K562 (cell line): ENCODE results near the gene SLC7A5. TPM values are rescaled to one million over a fixed set of nuclear protein-coding genes. Genes with fewer than 3 reads are reported as not detected.
A peak's percentile ranks its signal among the peaks of the same experiment; 100 is the strongest.

Source experiments
- ATF3 ChIP-seq, 2 experiments: fragments of 450-650 bp in 1 of 2; sonication (generic) in 1 of 2; formaldehyde crosslinking in 1 of 2; IDR thresholded peaks in 1 of 2; conservative IDR thresholded peaks in 1 of 2; 2 replicates each; pipeline versions ENCODE4 v1.6.1 to v1.8.1; 2016 to 2023; ENCODE audit warnings: mild to moderate bottlenecking in 2 of 2, moderate library complexity in 2 of 2, inconsistent platforms in 1 of 2, missing genetic modification reagents in 1 of 2
- CREB3L1 ChIP-seq: fragments of 450-650 bp; IDR thresholded peaks from 2 replicates; pipeline ENCODE4 v1.6.1; 2014; ENCODE audit warnings: low read depth, mild to moderate bottlenecking, moderate library complexity, borderline replicate concordance
- DLX4 ChIP-seq: fragments of 250-450 bp; sonication (Bioruptor Pico); IDR thresholded peaks from 2 replicates; pipeline ENCODE4 v1.6.1; 2021; ENCODE audit warnings: mild to moderate bottlenecking
- EGR1 ChIP-seq: fragments of 450-650 bp; conservative IDR thresholded peaks from 2 replicates; pipeline ENCODE4 v1.6.1; 2017; ENCODE audit warnings: mild to moderate bottlenecking
- ERF ChIP-seq: fragments of 450-650 bp; formaldehyde crosslinking; IDR thresholded peaks from 2 replicates; pipeline ENCODE4 v1.4.0; 2020; ENCODE audit warnings: mild to moderate bottlenecking, mixed read lengths
- FOSL1 ChIP-seq: fragments of 200-800 bp; sonication (Bioruptor generic); conservative IDR thresholded peaks from 2 replicates; pipeline ENCODE4 v1.6.1; 2016; ENCODE audit warnings: missing genetic modification characterization, missing compliant biosample characterization
- FOXA1 ChIP-seq: fragments of 450-650 bp; IDR thresholded peaks from 2 replicates; pipeline ENCODE4 v1.6.1; 2016; ENCODE audit warnings: mild to moderate bottlenecking, borderline replicate concordance
- FOXJ2 ChIP-seq: fragments of 200-800 bp; sonication (Bioruptor generic); IDR thresholded peaks from 2 replicates; pipeline ENCODE4 v1.6.1; 2016; ENCODE audit warnings: missing genetic modification characterization, missing compliant biosample characterization
- FUS ChIP-seq: fragments of 200-400 bp; formaldehyde crosslinking; optimal IDR thresholded peaks from 2 replicates; pipeline ENCODE3; 2017; ENCODE audit warnings: low read depth, low read length
- HDGF ChIP-seq: fragments of 450-650 bp; IDR thresholded peaks from 2 replicates; pipeline ENCODE4 v1.6.1; 2016
- ILF3 ChIP-seq: fragments of 450-650 bp; IDR thresholded peaks from 2 replicates; pipeline ENCODE4 v1.6.1; 2018; ENCODE audit warnings: antibody characterized with exemption, mild to moderate bottlenecking, moderate library complexity, borderline replicate concordance
- LEF1 ChIP-seq: fragments of 450-650 bp; IDR thresholded peaks from 2 replicates; pipeline ENCODE4 v1.6.1; 2016; ENCODE audit warnings: mild to moderate bottlenecking
- MBD2 ChIP-seq: sonication (generic); IDR thresholded peaks from 2 replicates; pipeline ENCODE4 v1.6.1; 2016; ENCODE audit warnings: low read depth, borderline replicate concordance
- NR0B1 ChIP-seq: fragments of 450-650 bp; IDR thresholded peaks from one replicate; pipeline ENCODE4 v1.6.1; 2018; ENCODE audit warnings: mild to moderate bottlenecking, moderate library complexity; ENCODE audit not compliant: partially characterized antibody
- PHB ChIP-seq: fragments of 250-450 bp; sonication (Bioruptor Pico); IDR thresholded peaks from 2 replicates; pipeline ENCODE4 v1.5.0; 2021
- RBBP5 ChIP-seq: fragments of 200-600 bp; sonication (generic); IDR thresholded peaks from 2 replicates; pipeline ENCODE4 v1.6.1; 2012; ENCODE audit warnings: borderline replicate concordance, mild to moderate bottlenecking, low read length, control low read depth, inconsistent platforms; ENCODE audit not compliant: insufficient read depth, poor library complexity, severe bottlenecking
- RHOXF2B ChIP-seq: fragments of 250-450 bp; sonication (Bioruptor Pico); conservative IDR thresholded peaks from 2 replicates; pipeline ENCODE4 v1.5.1; 2021
- SMAD1 ChIP-seq: fragments of 150-350 bp; IDR thresholded peaks from 2 replicates; pipeline ENCODE4 v1.6.1; 2014; ENCODE audit warnings: low read length, low read depth; ENCODE audit not compliant: partially characterized antibody
- SRF ChIP-seq, 2 experiments: fragments of 250-450, 450-650 bp in 1 of 2; sonication (Bioruptor Pico) in 1 of 2; sonication (generic) in 1 of 2; formaldehyde crosslinking; IDR thresholded peaks; 2 replicates each; pipeline versions ENCODE4 v1.5.0 to v1.5.1; 2020 to 2022; ENCODE audit warnings: mild to moderate bottlenecking in 1 of 2, missing genetic modification reagents in 1 of 2
- TGIF2 ChIP-seq: sonication (generic); formaldehyde crosslinking; IDR thresholded peaks from 2 replicates; pipeline ENCODE4 v1.8.1; 2022; ENCODE audit warnings: mild to moderate bottlenecking, missing genetic modification reagents, moderate library complexity
- XRCC5 ChIP-seq: fragments of 200-400 bp; formaldehyde crosslinking; IDR thresholded peaks from 2 replicates; pipeline ENCODE4 v1.6.1; 2017; ENCODE audit warnings: low read depth, mild to moderate bottlenecking, low read length
- ZC3H4 ChIP-seq: sonication (generic); formaldehyde crosslinking; IDR thresholded peaks from 2 replicates; pipeline ENCODE4 v1.9.0; 2021; ENCODE audit warnings: missing genetic modification reagents, borderline replicate concordance
- ZNF668 ChIP-seq: fragments of 250-450 bp; sonication (Bioruptor Pico); IDR thresholded peaks from 2 replicates; pipeline ENCODE4 v1.8.0; 2022; ENCODE audit warnings: mild to moderate bottlenecking, inconsistent platforms
- ZNF766 ChIP-seq: fragments of 200-800 bp; sonication (Bioruptor generic); conservative IDR thresholded peaks from 2 replicates; pipeline ENCODE4 v1.6.1; 2016; ENCODE audit warnings: missing genetic modification characterization, missing compliant biosample characterization
- polyA plus RNA-seq, 8 experiments: library from polyadenylated mRNA; depleted of rRNA in 4 of 8; stranded (reverse) in 5 of 8; unstranded in 3 of 8; fragments of >200 nt; fragmentation: Nextera tagmentation in 2 of 8; fragmentation: Illumina TruSeq in 1 of 8; extraction: Ambion mirVana in 2 of 8; extraction: Trizol in 1 of 8; gene quantifications; 2 replicates each; pipeline versions ENCODE4 v1.2.1 to v1.2.3, GENCODE V29; 2011 to 2014; ENCODE audit warnings: inconsistent platforms in 1 of 8, missing spikeins in 1 of 8
- total RNA-seq, 7 experiments: library from RNA; depleted of rRNA in 6 of 7; stranded (reverse); fragments of >200 nt in 6 of 7; fragmentation: Illumina TruSeq in 2 of 7; extraction: Trizol in 2 of 7; gene quantifications; 2 replicates each; pipeline versions ENCODE4 v1.2.1 to v1.2.3, GENCODE V29; 2011 to 2021; ENCODE audit warnings: low replicate concordance in 1 of 7

The SLC7A5 gene
- total and polyA plus RNA-seq, 9 of the 15 experiments (the other 6 are each of a cell fraction or from before 2014, with no cell fraction given): 1.9 to 220 (median 18.6) TPM

GRCh38 chr16:87806641-87807546, 62.4 kb downstream of the SLC7A5 start (continued):
- TF ChIP-seq ATF3 (IDR thresholded peaks at IDR 0.05) (peak; percentile 93), ATF3 (CRISPR knock-in tag; conservative IDR thresholded peaks at IDR 0.05) (no peak), SRF (CRISPR knock-in tag; IDR thresholded peaks at IDR 0.05) (peak in 1 of 2 experiments; percentile 52; a peak in 1 of 4 replicates), FOXJ2 (0 out of 2 replicates have a peak, but pooled peaks have one; percentile 52), ZC3H4 (CRISPR knock-in tag) (no peak), NR0B1 (no peak), HDGF (no peak), EGR1 (no peak), XRCC5 (no peak), SMAD1 (no peak), ZNF766 (CRISPR knock-in tag) (peak; percentile 83), TGIF2 (CRISPR knock-in tag) (no peak), FOXA1 (no peak), RHOXF2B (CRISPR knock-in tag) (no peak), CREB3L1 (no peak), FUS (no peak), LEF1 (no peak; the same call in 1 of the 2 replicates), ILF3 (no peak), MBD2 (peak; percentile 37; the same call in 1 of the 2 replicates), ZNF668 (CRISPR knock-in tag) (0 out of 2 replicates have a peak, but pooled peaks have one; percentile 20), PHB (CRISPR knock-in tag) (no peak), ERF (CRISPR knock-in tag) (no peak), DLX4 (CRISPR knock-in tag) (no peak), RBBP5 (no peak), FOSL1 (tag) (peak; percentile 56)
